ENCODE results near the gene ACTR3. TPM values are rescaled to one million over a fixed set of nuclear protein-coding genes. Genes with fewer than 3 reads are reported as not detected.

Gene ACTR3
- total and polyA plus RNA-seq, 2 donors (not counting 1 experiment from before 2014, with no cell fraction given) = 64.3 to 249 TPM

- POLR2A ChIA-PET = no interaction called here
Measured at GRCh38 chr2:113962692-113963480, 73.0 kb downstream of the ACTR3 start.

More at GRCh38 chr2:113962692-113963480, 73.0 kb downstream of the ACTR3 start:
- H3K9ac ChIP-seq (ENCODE audit: low read length) = no peak overlapping the region
- DNase-seq (no peak), ATAC-seq (ENCODE audit: low read depth) (no peak)
- H3K27ac ChIP-seq (ENCODE audit: low read length in 2 of 2) = peak overlapping the region in 1 of 2 donors; percentile 27
- WGBS (ENCODE audit: insufficient coverage) = 89% methylated on average over 3 of the region's 4 CpGs
- peaks cover 0 to 9% of the 10 kb centered on the region in 2 donors for H3K4me1 ChIP-seq (ENCODE audit: control insufficient read depth in 2 of 2, insufficient read depth in 2 of 2, low read length in 2 of 2)
- Mint-ChIP-seq H3K4me3 (no peak overlapping the region), H3K4me1 (peaks cover 19% of the 10 kb centered on the region), H3K27ac (no peak overlapping the region), H3K9me3 (ENCODE audit: insufficient read depth) (no peaks in the 10 kb centered on the region), H3K27me3 (no peaks in the 10 kb centered on the region)
- TF ChIP-seq CTCF (IDR thresholded peaks at IDR 0.05) (no peak), EZH2 (IDR thresholded peaks at IDR 0.05; ENCODE audit: borderline replicate concordance, insufficient read depth, low read depth, low read length, poor library complexity, severe bottlenecking) (no peak)
- no peaks in the 10 kb centered on the region for H4K20me1 ChIP-seq (ENCODE audit: control insufficient read depth, insufficient read depth, low read length, poor library complexity, severe bottlenecking)
- peaks cover 11 to 29% of the 10 kb centered on the region in 2 experiments for H3K36me3 ChIP-seq (replicated peaks in 1 of 2; ENCODE audit: control extremely low read depth in 1 of 2, control insufficient read depth in 1 of 2, extremely low read depth in 1 of 2, insufficient read depth in 2 of 2, low read length in 1 of 2)
- intact Hi-C loops (cut with micrococcal nuclease) = no loop called here
- no peak overlapping the region for H3K4me3 ChIP-seq (ENCODE audit: control extremely low read depth in 1 of 5, extremely low read depth in 1 of 5, insufficient read depth in 1 of 5, low read depth in 2 of 5, low read length in 4 of 5)
- no peak overlapping the region for H2AFZ ChIP-seq (ENCODE audit: insufficient read depth, low read depth, low read length, poor library complexity, severe bottlenecking)
- no peak overlapping the region for H3K4me2 ChIP-seq (replicated peaks; ENCODE audit: low read depth, low read length, poor library complexity, severe bottlenecking)
- H3K9me3 ChIP-seq (ENCODE audit: control extremely low read depth in 1 of 3, control insufficient read depth in 2 of 3, insufficient read depth in 1 of 3, low read length in 2 of 3) = no peaks in the 10 kb centered on the region
- no peaks in the 10 kb centered on the region for H3K79me2 ChIP-seq (ENCODE audit: control insufficient read depth, insufficient read depth, low read length)
- CTCF ChIA-PET = interaction anchor here (0.6 kb wide), 1 partner anchor 14 kb away, joined by 3 read pairs; no protein-coding TSS in a partner anchor
- H3K27me3 ChIP-seq (replicated peaks in 1 of 4; ENCODE audit: control extremely low read depth in 1 of 4, control insufficient read depth in 3 of 4, insufficient read depth in 4 of 4, low read length in 3 of 4) = no peaks in the 10 kb centered on the region
